ENCODE measurements around the gene SMC5.

GRCh38 chr9:70250221-70250620 lies 8.6 kb upstream of the SMC5 start:
- TF ChIP-seq CTCF (IDR thresholded peaks at IDR 0.05): no peak
- no peak for TF ChIP-seq POLR2A (IDR thresholded peaks at IDR 0.05)

Data from uterus (tissue), 2 donors.